Stimulated activated CD4-positive, alpha-beta T cell treated with anti-CD3 and anti-CD28 coated beads, Interleukin-4, amount 100 ng/mL, for 24 hours (primary cell): ENCODE results near the gene STIM2.

Source experiments
- DNase-seq: peaks from one replicate; pipeline ENCODE4 v3.0.0-alpha.2; 2020

The STIM2 gene

GRCh38 chr4:26837993-26838842 lies 22.4 kb upstream of the STIM2 start:
- no peak for DNase-seq

GRCh38 chr4:26839016-26839415 lies 21.6 kb upstream of the STIM2 start:
- DNase-seq, result no peak

GRCh38 chr4:26839534-26839951 lies 21.1 kb upstream of the STIM2 start:
- DNase-seq, result no peak

GRCh38 chr4:26840786-26841185 lies 19.9 kb upstream of the STIM2 start:
- no peak for DNase-seq

- no peak for DNase-seq
Measured at GRCh38 chr4:26842911-26843310, 17.7 kb upstream of the STIM2 start.

GRCh38 chr4:26850528-26850927 lies 10.1 kb upstream of the STIM2 start:
- no peak for DNase-seq

GRCh38 chr4:26851129-26851528 lies 9.5 kb upstream of the STIM2 start:
- no peak for DNase-seq

GRCh38 chr4:26854701-26855100 lies 5.9 kb upstream of the STIM2 start:
- DNase-seq, result no peak

GRCh38 chr4:26856906-26857277 lies 3.7 kb upstream of the STIM2 start:
- no peak for DNase-seq

GRCh38 chr4:26857278-26858034 lies 3.2 kb upstream of the STIM2 start:
- DNase-seq, result peak; percentile 92

GRCh38 chr4:26858035-26858918 lies 2.4 kb upstream of the STIM2 start:
- no peak for DNase-seq

- DNase-seq, result no peak
Measured at GRCh38 chr4:26858947-26859401, 1.7 kb upstream of the STIM2 start.

- no peak for DNase-seq
Measured at GRCh38 chr4:26859762-26860156, 882 bp upstream of the STIM2 start.

- DNase-seq, result peak; percentile 45
Measured at GRCh38 chr4:26860922-26861433, 337 bp downstream of the STIM2 start.

GRCh38 chr4:26861434-26862186 lies 969 bp downstream of the STIM2 start:
- DNase-seq, result peak; percentile 78

GRCh38 chr4:26862381-26862915 lies 1.8 kb downstream of the STIM2 start:
- no peak for DNase-seq

GRCh38 chr4:26863512-26863911 lies 2.9 kb downstream of the STIM2 start:
- no peak for DNase-seq

GRCh38 chr4:26864899-26865298 lies 4.3 kb downstream of the STIM2 start:
- no peak for DNase-seq

GRCh38 chr4:26866203-26866602 lies 5.6 kb downstream of the STIM2 start:
- DNase-seq, result no peak

- no peak for DNase-seq
Measured at GRCh38 chr4:26866781-26867180, 6.1 kb downstream of the STIM2 start.

GRCh38 chr4:26867914-26868684 lies 7.5 kb downstream of the STIM2 start:
- no peak for DNase-seq
